GM23338 (cell line): ENCODE measurements around the gene RNF19B. TPM values are rescaled to one million over a fixed set of nuclear protein-coding genes. Genes with fewer than 3 reads are reported as not detected.

Experiments
- ATAC-seq: fragments of 200-7000 bp; cut with Tn5 transposase; 3 replicates; pipeline ENCODE4 v1.9.1; 2020
- DNase-seq: peaks from one replicate; pipeline ENCODE4 v3.0.0-alpha.2; 2015; ENCODE audit warnings: low spot score
- H2AFZ ChIP-seq: fragments of 200-600 bp; sonication (generic); 2 replicates; pipeline ENCODE4 v1.8.0; 2016; ENCODE audit warnings: antibody characterized with exemption, mild to moderate bottlenecking, moderate library complexity
- H3F3A ChIP-seq: fragments of 200-600 bp; sonication (generic); replicated peaks from 2 replicates; pipeline ENCODE4 v1.8.0; 2017; ENCODE audit warnings: antibody characterized with exemption, mixed run types, low read depth
- H3K27ac ChIP-seq: fragments of 200-600 bp; sonication (generic); 2 replicates; pipeline ENCODE4 v1.6.1; 2016; ENCODE audit warnings: low read depth
- H3K27me3 ChIP-seq: fragments of 200-600 bp; sonication (generic); 2 replicates; pipeline ENCODE4 v1.8.0; 2016; ENCODE audit warnings: mild to moderate bottlenecking, mixed run types, moderate library complexity; ENCODE audit not compliant: insufficient read depth
- H3K36me3 ChIP-seq: fragments of 200-600 bp; sonication (generic); 2 replicates; pipeline ENCODE4 v1.8.0; 2016; ENCODE audit warnings: mild to moderate bottlenecking; ENCODE audit not compliant: insufficient read depth
- H3K4me1 ChIP-seq: fragments of 200-600 bp; sonication (generic); 2 replicates; pipeline ENCODE4 v1.8.0; 2016; ENCODE audit warnings: mild to moderate bottlenecking, moderate library complexity; ENCODE audit not compliant: insufficient read depth
- H3K4me2 ChIP-seq: fragments of 200-600 bp; sonication (generic); 2 replicates; pipeline ENCODE4 v1.7.1; 2017; ENCODE audit warnings: mixed run types
- H3K4me3 ChIP-seq: fragments of 200-600 bp; sonication (generic); 2 replicates; pipeline ENCODE4 v1.6.1; 2016; ENCODE audit warnings: mixed run types
- H3K79me2 ChIP-seq: fragments of 200-600 bp; sonication (generic); replicated peaks from 2 replicates; pipeline ENCODE4 v1.8.0; 2017; ENCODE audit warnings: mild to moderate bottlenecking; ENCODE audit not compliant: insufficient read depth
- H3K9me2 ChIP-seq: fragments of 200-600 bp; sonication (generic); 2 replicates; pipeline ENCODE4 v1.8.0; 2017; ENCODE audit not compliant: insufficient read depth
- H4K20me1 ChIP-seq: fragments of 200-600 bp; sonication (generic); replicated peaks from 2 replicates; pipeline ENCODE4 v1.8.0; 2017; ENCODE audit warnings: mild to moderate bottlenecking; ENCODE audit not compliant: insufficient read depth
- H3K27ac Mint-ChIP-seq: 2 replicates; pipeline ENCODE4 v1.8.0; 2020; ENCODE audit warnings: inconsistent platforms, mild to moderate bottlenecking, moderate library complexity, mixed read lengths
- H3K27me3 Mint-ChIP-seq: 3 replicates; pipeline ENCODE4 v1.8.0; 2022; ENCODE audit warnings: low read depth, mild to moderate bottlenecking, moderate library complexity, mixed read lengths, inconsistent platforms; ENCODE audit not compliant: insufficient read depth, poor library complexity
- H3K36me3 Mint-ChIP-seq: 3 replicates; pipeline ENCODE4 v1.8.0; 2021; ENCODE audit warnings: low read depth, mild to moderate bottlenecking, inconsistent platforms, moderate library complexity, mixed read lengths
- H3K4me1 Mint-ChIP-seq: 3 replicates; pipeline ENCODE4 v1.8.0; 2020; ENCODE audit warnings: mild to moderate bottlenecking, inconsistent platforms, mixed read lengths
- H3K4me3 Mint-ChIP-seq: 3 replicates; pipeline ENCODE4 v1.8.0; 2021; ENCODE audit warnings: moderate library complexity, mild to moderate bottlenecking, inconsistent platforms, mixed read lengths
- H3K9me3 Mint-ChIP-seq: 3 replicates; pipeline ENCODE4 v1.8.0; 2020; ENCODE audit warnings: moderate library complexity, mild to moderate bottlenecking, inconsistent platforms, mixed read lengths
- CREB1 ChIP-seq: fragments of 250-450 bp; sonication (Bioruptor Pico); IDR thresholded peaks from 2 replicates; pipeline ENCODE4 v1.5.0; 2020; ENCODE audit warnings: low read depth, mild to moderate bottlenecking, moderate library complexity
- CTCF ChIP-seq, 2 experiments: fragments of 200-600 bp in 1 of 2; sonication (generic) in 1 of 2; conservative IDR thresholded peaks; 2 replicates each; pipeline versions ENCODE4 v1.5.1 to v1.6.1; 2016 to 2017; ENCODE audit warnings: antibody characterized with exemption in 2 of 2, low read depth in 2 of 2, mild to moderate bottlenecking in 2 of 2, moderate library complexity in 1 of 2
- ETS1 ChIP-seq: IDR thresholded peaks from 2 replicates; pipeline ENCODE4 v1.6.1; 2016; ENCODE audit warnings: antibody characterized with exemption
- EZH2 ChIP-seq: fragments of 200-600 bp; sonication (generic); IDR thresholded peaks from one replicate; pipeline ENCODE4 v1.8.0; 2017; ENCODE audit warnings: antibody characterized with exemption, mild to moderate bottlenecking, low read depth; ENCODE audit not compliant: unreplicated experiment
- EZH2phosphoT487 ChIP-seq: fragments of 200-600 bp; sonication (generic); IDR thresholded peaks from one replicate; pipeline ENCODE4 v1.8.1; 2018; ENCODE audit warnings: antibody characterized with exemption; ENCODE audit not compliant: unreplicated experiment
- JUNB ChIP-seq: IDR thresholded peaks from one replicate; pipeline ENCODE4 v1.6.1; 2016; ENCODE audit warnings: antibody characterized with exemption; ENCODE audit not compliant: unreplicated experiment
- NANOG ChIP-seq: IDR thresholded peaks from 2 replicates; pipeline ENCODE4 v1.6.1; 2016; ENCODE audit warnings: antibody characterized with exemption, borderline replicate concordance
- POLR2AphosphoS5 ChIP-seq: IDR thresholded peaks from 2 replicates; pipeline ENCODE4 v1.6.1; 2016; ENCODE audit warnings: antibody characterized with exemption, low read depth
- REST ChIP-seq: IDR thresholded peaks from one replicate; pipeline ENCODE4 v1.6.1; 2018; ENCODE audit warnings: antibody characterized with exemption; ENCODE audit not compliant: unreplicated experiment
- STAT1 ChIP-seq: IDR thresholded peaks from one replicate; pipeline ENCODE4 v1.6.1; 2016; ENCODE audit warnings: antibody characterized with exemption; ENCODE audit not compliant: unreplicated experiment
- ZNF114 ChIP-seq: fragments of 250-450 bp; sonication (Bioruptor Pico); IDR thresholded peaks from 2 replicates; pipeline ENCODE4 v1.5.0; 2020; ENCODE audit warnings: mild to moderate bottlenecking, moderate library complexity
- ZNF331 ChIP-seq: fragments of 250-450 bp; sonication (Bioruptor Pico); IDR thresholded peaks from 2 replicates; pipeline ENCODE4 v1.5.0; 2020; ENCODE audit warnings: low read depth, mild to moderate bottlenecking, moderate library complexity
- ZNF462 ChIP-seq: fragments of 250-450 bp; sonication (Bioruptor Pico); IDR thresholded peaks from 2 replicates; pipeline ENCODE4 v1.5.0; 2020; ENCODE audit warnings: mild to moderate bottlenecking, moderate library complexity
- polyA plus RNA-seq: library from polyadenylated mRNA; unstranded; fragments of >200 nt; fragmentation: Nextera tagmentation; extraction: Ambion mirVana; gene quantifications from 2 replicates; pipeline ENCODE4 v1.2.1, GENCODE V29; 2016
- total RNA-seq: library from RNA; depleted of rRNA; stranded (reverse); fragments of >200 nt; shearing (Covaris generic); gene quantifications from 2 replicates; pipeline ENCODE4 v1.2.3, GENCODE V29; 2014

RNF19B gene
- total and polyA plus RNA-seq, 2 experiments from 2014 or later, result 2.9 to 11.9 TPM

GRCh38 chr1:32980080-32980479 is 15.5 kb upstream of the RNF19B start (continued):
- no peak for TF ChIP-seq CTCF (conservative IDR thresholded peaks at IDR 0.05; ENCODE audit: low read depth in 2 of 2)
- TF ChIP-seq NANOG, result no peak
- TF ChIP-seq EZH2phosphoT487, result no peak
- TF ChIP-seq POLR2AphosphoS5, result no peak
- no peak for TF ChIP-seq CREB1

- no peak overlapping the region for H3K4me3 Mint-ChIP-seq
- DNase-seq (no peak), ATAC-seq (no peak)
- Histone ChIP-seq H3K4me2 (no peak overlapping the region), H3K4me3 (no peak overlapping the region), H3K36me3 (no peaks in the 10 kb centered on the region), H3K9me2 (no peaks in the 10 kb centered on the region), H3K27me3 (peaks cover 3% of the 10 kb centered on the region; the same call in 1 of the 2 replicates), H3K4me1 (peaks cover 23% of the 10 kb centered on the region), H4K20me1 (no peaks in the 10 kb centered on the region), H3K79me2 (no peaks in the 10 kb centered on the region), H2AFZ (no peak overlapping the region), H3F3A (peaks cover 2% of the 10 kb centered on the region; the same call in 1 of the 2 replicates), H3K27ac (no peak overlapping the region)
- H3K27me3 Mint-ChIP-seq, result peaks cover 11% of the 10 kb centered on the region
- peaks cover 13% of the 10 kb centered on the region for H3K36me3 Mint-ChIP-seq
- H3K27ac Mint-ChIP-seq, result no peak overlapping the region
- H3K9me3 Mint-ChIP-seq, result peaks cover 19% of the 10 kb centered on the region
- peaks cover 47% of the 10 kb centered on the region for H3K4me1 Mint-ChIP-seq
- no peak for TF ChIP-seq ZNF331
- no peak for TF ChIP-seq ETS1
- TF ChIP-seq JUNB, result no peak
- TF ChIP-seq REST, result no peak
- no peak for TF ChIP-seq CREB1
- TF ChIP-seq NANOG, result no peak
- TF ChIP-seq ZNF114, result no peak
- no peak for TF ChIP-seq STAT1
- no peak for TF ChIP-seq EZH2phosphoT487
- no peak for TF ChIP-seq ZNF462 (CRISPR knock-in tag)
- no peak for TF ChIP-seq EZH2
- no peak for TF ChIP-seq POLR2AphosphoS5
Observed at GRCh38 chr1:32978854-32979253, 14.2 kb upstream of the RNF19B start.
